Measurements from ENCODE around the gene OXTR. TPM values are rescaled to one million over a fixed set of nuclear protein-coding genes. Genes with fewer than 3 reads are reported as not detected.

Gene OXTR
- total and polyA plus RNA-seq, 8 donors: 0.73 to 1.1 TPM; not detected in 6

DNA sequence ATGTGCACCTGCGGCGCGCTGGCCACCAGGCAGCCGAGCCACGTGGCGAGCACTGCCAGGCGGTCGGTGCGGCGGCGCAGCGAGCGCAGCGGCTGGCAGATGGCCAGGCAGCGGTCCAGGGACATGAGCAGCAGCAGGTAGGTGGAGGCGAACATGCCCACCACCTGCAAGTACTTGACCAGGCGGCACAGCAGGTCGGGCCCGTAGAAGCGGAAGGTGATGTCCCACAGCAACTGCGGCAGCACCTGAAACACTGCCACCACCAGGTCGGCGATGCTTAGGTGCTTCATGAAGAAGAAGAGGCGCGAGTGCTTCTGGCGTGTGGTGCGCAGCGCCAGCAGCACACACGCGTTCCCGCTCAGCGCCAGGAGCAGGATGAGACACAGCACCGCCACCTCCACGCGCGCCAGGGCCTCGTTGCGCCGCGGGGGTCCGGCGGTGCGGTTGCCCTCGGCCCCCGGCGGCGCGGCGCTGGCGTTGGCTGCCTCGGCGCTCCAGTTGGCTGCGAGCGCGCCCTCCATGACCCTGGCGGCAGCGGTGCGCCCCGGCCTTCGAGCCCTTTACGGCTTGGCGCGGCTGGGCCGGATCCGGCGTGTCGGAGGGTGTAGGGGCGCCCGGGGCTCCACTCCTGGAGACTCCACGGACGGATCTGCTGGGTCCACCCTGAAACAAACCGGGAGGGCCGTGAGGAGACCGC lies 1.6 kb downstream of the OXTR start:
- 0 to 9% (median 3%) methylated on average over 12 to 74 of the region's 74 CpGs for WGBS, 5 donors
- Histone ChIP-seq H3K4me1 (peaks cover 23 to 29% (median 26%) of the 10 kb centered on the region in 4 donors), H3K36me3 (no peaks in the 10 kb centered on the region), H3K9me3 (no peaks in the 10 kb centered on the region), H3K4me3 (peak overlapping the region; percentile 18 to 46 (median 30)), H3K27ac (no peak overlapping the region), H3K27me3 (peaks cover 14 to 57% (median 28%) of the 10 kb centered on the region in 3 donors)
- intact Hi-C loops (cut with DNase I; ENCODE audit: low total_unique reads): no loop called here
- no peak for TF ChIP-seq POLR2AphosphoS5 (IDR thresholded peaks at IDR 0.05)
- TF ChIP-seq, protein P1, sequence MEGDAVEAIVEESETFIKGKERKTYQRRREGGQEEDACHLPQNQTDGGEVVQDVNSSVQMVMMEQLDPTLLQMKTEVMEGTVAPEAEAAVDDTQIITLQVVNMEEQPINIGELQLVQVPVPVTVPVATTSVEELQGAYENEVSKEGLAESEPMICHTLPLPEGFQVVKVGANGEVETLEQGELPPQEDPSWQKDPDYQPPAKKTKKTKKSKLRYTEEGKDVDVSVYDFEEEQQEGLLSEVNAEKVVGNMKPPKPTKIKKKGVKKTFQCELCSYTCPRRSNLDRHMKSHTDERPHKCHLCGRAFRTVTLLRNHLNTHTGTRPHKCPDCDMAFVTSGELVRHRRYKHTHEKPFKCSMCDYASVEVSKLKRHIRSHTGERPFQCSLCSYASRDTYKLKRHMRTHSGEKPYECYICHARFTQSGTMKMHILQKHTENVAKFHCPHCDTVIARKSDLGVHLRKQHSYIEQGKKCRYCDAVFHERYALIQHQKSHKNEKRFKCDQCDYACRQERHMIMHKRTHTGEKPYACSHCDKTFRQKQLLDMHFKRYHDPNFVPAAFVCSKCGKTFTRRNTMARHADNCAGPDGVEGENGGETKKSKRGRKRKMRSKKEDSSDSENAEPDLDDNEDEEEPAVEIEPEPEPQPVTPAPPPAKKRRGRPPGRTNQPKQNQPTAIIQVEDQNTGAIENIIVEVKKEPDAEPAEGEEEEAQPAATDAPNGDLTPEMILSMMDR (IDR thresholded peaks at IDR 0.05): peak in 2 of 7 experiments; percentile 9 to 13
- TF ChIP-seq EP300 (IDR thresholded peaks at IDR 0.05): no peak
- no peak for TF ChIP-seq POLR2A (IDR thresholded peaks at IDR 0.05)
- peak; percentile 50 to 79 for DNase-seq

DNA sequence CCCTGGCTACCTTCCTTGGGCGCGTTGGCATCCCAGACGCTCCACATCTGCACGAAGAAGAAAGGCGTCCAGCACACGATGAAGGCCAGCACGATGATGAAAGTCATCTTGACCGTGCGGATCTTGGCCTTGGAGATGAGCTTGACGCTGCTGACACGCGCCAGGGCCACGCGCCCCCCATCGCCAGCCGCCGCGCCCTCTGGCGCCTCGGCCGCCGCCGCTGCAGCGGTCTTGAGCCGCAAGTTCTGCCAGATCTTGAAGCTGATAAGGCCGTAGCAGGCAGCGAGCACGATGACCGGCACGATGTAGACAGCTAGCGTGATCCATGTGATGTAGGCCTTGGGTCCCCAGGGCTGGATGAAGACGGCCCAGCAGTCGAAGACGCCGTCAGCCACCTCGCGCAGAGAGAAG lies 2.2 kb downstream of the OXTR start:
- DNase-seq: no peak
- peaks cover 23 to 29% (median 26%) of the 10 kb centered on the region in 4 donors for H3K4me1 ChIP-seq
- intact Hi-C loops (cut with DNase I; ENCODE audit: low total_unique reads): no loop called here
- H3K36me3 ChIP-seq: no peaks in the 10 kb centered on the region
- H3K9me3 ChIP-seq: no peaks in the 10 kb centered on the region
- WGBS, 5 donors: 30 to 75% (median 36%) methylated on average over 7 to 37 of the region's 37 CpGs
- peaks cover 14 to 53% (median 28%) of the 10 kb centered on the region in 3 donors for H3K27me3 ChIP-seq
- H3K27ac ChIP-seq: no peak overlapping the region
- no peak for TF ChIP-seq EP300 (IDR thresholded peaks at IDR 0.05)
- peak overlapping the region; percentile 18 to 46 (median 30) for H3K4me3 ChIP-seq

DNA sequence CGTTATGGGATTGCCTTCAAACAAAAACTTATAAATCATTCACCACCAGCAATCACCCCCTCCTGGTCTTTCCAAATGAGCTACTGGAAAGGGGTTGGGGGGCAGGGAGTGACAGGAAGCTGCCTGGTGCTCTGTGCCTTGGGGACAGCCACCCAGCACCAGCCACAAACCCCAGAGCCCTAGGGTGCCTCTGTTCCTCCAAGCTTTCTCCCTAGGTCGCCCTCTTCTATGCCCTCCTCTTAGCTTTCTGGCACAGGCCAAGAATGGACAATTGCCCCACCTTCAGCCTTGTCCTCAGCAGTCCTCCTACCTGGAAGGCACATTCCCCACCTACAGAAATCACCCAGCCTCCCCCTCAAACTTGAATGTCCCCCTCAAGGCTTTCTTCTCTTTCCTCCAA lies 3.3 kb downstream of the OXTR start:
- Histone ChIP-seq H3K27ac (no peak overlapping the region), H3K4me1 (peaks cover 23 to 29% (median 26%) of the 10 kb centered on the region in 4 donors), H3K36me3 (no peaks in the 10 kb centered on the region), H3K9me3 (no peaks in the 10 kb centered on the region), H3K4me3 (no peak overlapping the region), H3K27me3 (peaks cover 14 to 48% (median 28%) of the 10 kb centered on the region in 3 donors)
- intact Hi-C loops (cut with DNase I; ENCODE audit: low total_unique reads): no loop called here
- TF ChIP-seq, protein P1 (IDR thresholded peaks at IDR 0.05): no peak
- TF ChIP-seq POLR2A (IDR thresholded peaks at IDR 0.05): no peak
- no peak for TF ChIP-seq POLR2AphosphoS5 (IDR thresholded peaks at IDR 0.05)
- TF ChIP-seq EP300 (IDR thresholded peaks at IDR 0.05): no peak
- DNase-seq: no peak
- 68 to 91% (median 79%) methylated on average over 2 of the region's 2 CpGs for WGBS, 5 donors

DNA sequence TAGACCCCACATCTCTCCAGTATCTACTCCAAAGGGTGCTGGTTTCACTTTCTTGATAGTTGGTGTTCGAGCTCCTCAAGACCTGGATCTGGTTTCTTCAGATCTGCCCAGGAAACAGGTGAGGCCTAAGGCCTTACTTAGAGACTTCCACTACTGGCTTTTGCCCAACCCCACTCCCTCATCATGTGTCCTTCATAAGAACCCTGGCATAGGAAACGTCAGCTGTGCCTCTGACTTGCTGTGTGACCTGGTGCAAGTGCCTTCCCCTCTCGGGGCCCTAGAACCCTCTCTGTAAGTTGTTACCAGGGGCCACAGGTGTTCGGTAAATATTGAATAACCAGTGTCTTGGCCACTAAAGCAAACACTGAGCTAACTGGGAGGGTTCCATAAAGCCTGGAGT lies 3.9 kb downstream of the OXTR start:
- no peak for TF ChIP-seq POLR2A (IDR thresholded peaks at IDR 0.05)
- TF ChIP-seq POLR2AphosphoS5 (IDR thresholded peaks at IDR 0.05): no peak
- TF ChIP-seq EP300 (IDR thresholded peaks at IDR 0.05): no peak
- TF ChIP-seq, protein P1 (IDR thresholded peaks at IDR 0.05): no peak
- Histone ChIP-seq H3K36me3 (no peaks in the 10 kb centered on the region), H3K4me3 (no peak overlapping the region), H3K4me1 (peaks cover 23 to 29% (median 26%) of the 10 kb centered on the region in 4 donors), H3K9me3 (no peaks in the 10 kb centered on the region), H3K27me3 (peaks cover 14 to 45% (median 28%) of the 10 kb centered on the region in 3 donors), H3K27ac (no peak overlapping the region)
- intact Hi-C loops (cut with DNase I; ENCODE audit: low total_unique reads): no loop called here
- 42 to 70% (median 56%) methylated on average over 4 of the region's 4 CpGs for WGBS, 5 donors
- no peak for DNase-seq

DNA sequence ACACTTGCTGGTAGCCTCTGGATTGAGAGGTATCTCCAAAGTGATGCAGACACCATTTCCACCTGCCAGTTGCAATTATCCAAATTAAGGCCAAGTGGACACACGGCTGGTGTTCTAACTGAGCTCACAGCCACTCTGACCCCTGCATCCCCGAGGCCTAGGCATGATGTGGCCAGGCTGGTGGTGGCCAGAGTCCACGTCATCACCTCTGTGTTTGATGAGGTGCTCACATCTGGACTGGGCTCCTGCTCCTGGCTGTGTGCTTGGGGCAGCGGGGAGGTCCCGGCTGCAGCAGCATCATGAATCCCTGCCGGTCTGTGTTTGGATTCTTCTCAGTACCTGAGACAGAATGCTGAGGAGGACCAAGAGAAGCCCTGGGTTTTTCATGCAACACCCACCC lies 4.9 kb downstream of the OXTR start:
- TF ChIP-seq POLR2A (IDR thresholded peaks at IDR 0.05): no peak
- no peak for TF ChIP-seq POLR2AphosphoS5 (IDR thresholded peaks at IDR 0.05)
- TF ChIP-seq EP300 (IDR thresholded peaks at IDR 0.05): no peak
- TF ChIP-seq, protein P1 (IDR thresholded peaks at IDR 0.05): no peak
- H3K4me3 ChIP-seq: no peak overlapping the region
- DNase-seq: no peak
- no peaks in the 10 kb centered on the region for H3K36me3 ChIP-seq
- WGBS, 5 donors: 86 to 97% (median 91%) methylated on average over 6 of the region's 6 CpGs
- H3K27me3 ChIP-seq: peaks cover 14 to 35% (median 24%) of the 10 kb centered on the region in 3 donors
- H3K4me1 ChIP-seq: peaks cover 23 to 25% (median 24%) of the 10 kb centered on the region in 4 donors
- H3K27ac ChIP-seq: no peak overlapping the region
- H3K9me3 ChIP-seq: no peaks in the 10 kb centered on the region
- intact Hi-C loops (cut with DNase I; ENCODE audit: low total_unique reads): no loop called here
